HG02678 (cell line): ENCODE measurements around the gene NSUN7.
"Not testable (repeated sequence)": the region's sequence is repeated elsewhere in the genome, so short reads cannot be mapped to it uniquely, and the experiment has no call there.

Source experiments
- ATAC-seq: cut with Tn5 transposase; IDR thresholded peaks from one replicate; pipeline ENCODE4 v1.9.1; 2021; ENCODE audit warnings: mild to moderate bottlenecking, moderate library complexity; ENCODE audit not compliant: unreplicated experiment

The NSUN7 gene

DNA sequence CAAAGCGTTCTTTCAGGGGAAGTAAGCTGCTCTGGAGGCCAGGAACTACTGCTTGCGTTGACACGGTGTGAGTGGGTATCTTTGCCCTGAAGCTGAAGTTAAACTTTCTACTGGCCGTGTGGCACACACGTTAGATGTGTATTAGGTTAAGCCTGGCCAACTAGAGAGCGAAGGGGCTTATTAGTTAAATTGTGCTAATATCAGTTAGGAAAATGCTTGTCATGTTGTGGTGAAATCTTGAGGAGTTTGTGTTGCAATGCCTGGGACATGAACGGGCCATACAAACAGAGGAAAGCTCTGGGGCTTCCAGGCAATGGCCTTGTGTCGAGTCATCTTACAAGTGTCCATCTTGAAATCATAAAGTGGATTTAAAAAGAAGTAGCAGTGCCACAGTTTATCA, 62.6 kb downstream of the NSUN7 start:
- no peak for ATAC-seq

GRCh38 chr4:40812856-40813255, 63.1 kb downstream of the NSUN7 start:
- no peak for ATAC-seq

- not testable (repeated sequence) for ATAC-seq
Observed at GRCh38 chr4:40817157-40817556, 67.4 kb downstream of the NSUN7 start.

- no peak for ATAC-seq
Observed at GRCh38 chr4:40820101-40820500, 70.3 kb downstream of the NSUN7 start.

DNA sequence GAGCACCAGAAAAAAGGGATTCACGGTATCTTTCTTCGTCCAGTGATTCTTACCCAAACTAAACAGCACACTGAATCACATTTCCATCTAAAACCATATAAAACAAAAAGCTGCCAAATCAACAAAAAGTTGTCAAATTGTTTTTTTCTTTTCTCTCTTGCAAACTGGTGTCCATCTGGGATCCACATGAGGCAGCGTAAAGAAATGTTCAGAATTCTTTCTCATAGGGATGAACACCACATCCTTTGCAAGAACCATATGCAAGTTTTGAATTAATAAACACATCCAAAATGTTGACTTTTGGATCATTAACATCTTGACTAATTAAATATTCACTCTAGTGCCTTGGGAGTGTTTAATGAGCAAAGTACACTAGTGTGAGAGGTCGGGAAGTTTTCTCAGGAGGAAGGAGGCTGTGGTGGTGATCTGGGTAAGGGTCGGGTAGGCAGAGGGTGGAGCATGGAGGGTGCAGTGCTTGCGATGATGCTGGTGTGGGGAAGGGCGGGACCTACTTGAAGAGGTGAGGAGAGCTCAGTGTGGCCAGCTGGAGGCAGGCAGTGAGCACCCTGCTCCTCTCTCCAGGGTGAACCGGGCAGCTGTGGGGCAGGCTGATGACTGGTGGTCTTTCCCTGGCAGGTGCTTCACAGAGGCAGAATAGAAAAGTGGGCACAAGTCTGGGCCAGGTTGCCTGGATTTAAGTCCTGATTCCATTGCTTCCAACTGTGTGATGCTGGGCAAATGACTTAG, 72.8 kb downstream of the NSUN7 start:
- ATAC-seq, result no peak

DNA sequence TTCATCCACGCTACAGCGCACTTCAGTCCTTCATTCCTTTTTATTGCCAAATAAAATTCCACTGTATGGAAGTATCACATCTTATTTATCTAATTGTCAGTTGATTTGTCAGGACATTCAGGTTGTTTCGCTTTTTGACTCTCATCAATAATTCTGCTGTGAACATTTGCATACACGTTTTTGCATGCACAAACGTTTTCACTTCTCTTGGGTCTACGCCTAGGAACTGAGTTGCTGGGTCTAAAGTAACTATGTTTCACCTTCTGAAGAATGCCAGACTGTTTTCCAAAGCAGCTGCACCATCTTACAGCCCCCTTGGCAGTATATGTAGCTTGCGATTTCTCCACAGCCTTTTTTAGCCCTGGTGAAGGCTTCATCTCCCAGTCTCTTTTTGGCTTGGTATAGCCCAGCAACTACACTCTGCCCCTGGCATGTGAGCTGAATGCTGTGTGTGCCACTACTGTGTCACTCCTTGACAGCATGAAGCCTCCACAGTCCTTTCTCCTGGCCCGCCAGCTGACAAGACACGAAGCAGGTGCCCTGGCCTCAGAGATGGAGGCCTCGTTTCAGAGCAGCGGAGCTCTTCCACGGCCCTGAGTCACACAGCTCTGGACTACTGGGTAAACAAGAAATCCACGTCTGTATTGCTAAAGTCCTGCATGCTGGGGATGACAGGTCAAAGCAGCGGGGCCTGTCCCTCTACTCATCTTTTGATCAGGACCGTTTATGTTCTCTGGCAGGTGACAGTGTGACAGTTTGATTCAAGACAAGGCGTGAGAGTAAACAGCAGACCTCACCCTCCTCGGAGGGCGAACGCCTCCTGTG, 75.5 kb downstream of the NSUN7 start:
- no peak for ATAC-seq

- ATAC-seq, result no peak
Observed at GRCh38 chr4:40826821-40827220, 77.1 kb downstream of the NSUN7 start.

- ATAC-seq, result no peak
Observed at GRCh38 chr4:40827758-40828157, 78.0 kb downstream of the NSUN7 start.

GRCh38 chr4:40828661-40829060, 78.9 kb downstream of the NSUN7 start:
- ATAC-seq, result no peak

DNA sequence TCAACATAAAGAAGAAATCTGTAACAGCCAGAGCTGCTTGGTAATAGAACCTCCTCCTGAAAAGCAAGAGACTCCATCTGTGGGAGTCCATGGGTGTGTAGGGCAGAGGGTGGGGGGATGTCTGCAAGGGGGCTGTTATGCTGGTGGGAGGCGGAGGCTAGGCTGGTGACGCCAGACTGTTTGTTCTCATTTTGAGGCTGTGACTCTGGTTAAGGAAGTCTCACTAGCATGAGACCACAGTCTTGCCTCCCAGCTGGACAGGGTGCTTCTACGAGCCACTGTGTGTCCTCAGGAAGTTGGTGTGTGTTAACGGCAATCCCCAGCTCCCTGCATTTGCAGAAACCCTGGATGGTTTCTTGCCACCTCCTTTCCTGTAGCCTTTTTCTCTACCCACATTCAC, 79.8 kb downstream of the NSUN7 start:
- ATAC-seq, result no peak

DNA sequence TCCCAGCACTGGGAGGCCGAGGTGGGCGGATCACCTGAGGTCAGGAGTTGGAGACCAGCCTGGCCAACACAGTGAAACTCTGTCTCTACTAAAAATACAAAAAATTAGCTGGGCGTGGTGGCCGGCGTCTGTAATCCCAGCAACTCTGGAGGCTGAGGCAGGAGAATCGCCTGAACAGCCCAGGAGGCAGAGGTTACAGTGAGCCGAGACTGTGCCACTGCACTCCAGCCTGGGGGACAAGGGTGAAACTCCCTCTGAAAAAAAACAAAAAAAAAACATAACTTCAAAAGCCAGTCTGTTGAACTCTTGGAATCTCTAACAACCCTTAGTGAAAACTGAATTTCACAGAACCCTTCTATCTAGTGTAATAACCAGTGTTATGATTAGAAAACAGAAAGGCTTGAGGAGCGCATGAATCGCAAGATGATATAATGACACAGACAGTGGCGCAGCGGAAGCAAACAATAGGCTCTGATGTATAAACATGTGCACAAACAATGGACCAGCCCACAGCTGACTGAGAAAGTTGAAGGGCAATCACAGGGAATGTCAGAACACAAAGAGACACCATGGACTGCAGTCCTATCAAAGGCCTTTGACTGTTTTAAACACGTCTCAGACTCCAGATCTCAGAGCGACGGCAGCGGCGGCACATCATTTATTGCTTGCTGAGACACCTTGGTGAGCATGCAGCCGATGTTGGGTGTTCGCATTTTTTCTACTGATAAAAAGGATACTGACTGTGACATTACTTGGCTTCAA, 81.6 kb downstream of the NSUN7 start:
- no peak for ATAC-seq

DNA sequence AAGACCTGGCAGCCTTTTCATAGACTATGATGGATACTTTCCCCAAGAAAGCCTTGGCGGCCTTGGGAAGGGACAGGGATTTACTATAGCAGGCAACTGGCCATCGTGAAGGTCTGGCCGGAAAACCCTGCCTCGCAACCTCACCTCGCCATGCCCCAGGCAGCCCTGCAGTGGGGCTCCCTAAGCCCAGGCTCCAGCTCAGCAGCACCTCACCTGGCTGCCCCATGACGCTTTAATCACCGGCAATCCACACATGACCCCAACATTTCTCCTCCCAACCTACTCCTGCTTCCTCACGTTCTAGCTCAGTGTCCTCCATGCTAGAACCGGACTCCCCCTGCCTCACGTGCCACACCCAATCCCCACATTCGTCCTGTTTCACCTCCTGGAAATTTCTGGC, 82.4 kb downstream of the NSUN7 start:
- no peak for ATAC-seq

DNA sequence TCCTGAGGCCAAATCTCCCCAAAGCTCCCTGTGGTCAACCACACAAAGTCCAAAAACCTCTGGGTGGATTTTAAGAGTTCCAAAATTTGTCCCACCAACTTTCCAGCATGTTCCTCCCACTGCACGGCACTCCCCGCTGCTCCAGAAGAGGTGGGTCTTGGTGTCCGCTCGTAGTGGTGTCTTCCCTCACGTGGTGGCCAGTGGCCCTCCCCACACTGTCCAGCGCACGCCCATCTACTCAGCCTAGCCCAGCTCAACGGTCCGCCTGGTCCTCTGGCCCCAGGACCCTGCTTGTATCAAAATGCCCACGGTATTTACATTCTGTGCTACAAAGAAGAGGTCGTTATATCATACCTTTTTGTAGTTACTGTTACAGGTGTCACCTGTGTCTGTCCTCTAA, 83.5 kb downstream of the NSUN7 start:
- ATAC-seq, result no peak

DNA sequence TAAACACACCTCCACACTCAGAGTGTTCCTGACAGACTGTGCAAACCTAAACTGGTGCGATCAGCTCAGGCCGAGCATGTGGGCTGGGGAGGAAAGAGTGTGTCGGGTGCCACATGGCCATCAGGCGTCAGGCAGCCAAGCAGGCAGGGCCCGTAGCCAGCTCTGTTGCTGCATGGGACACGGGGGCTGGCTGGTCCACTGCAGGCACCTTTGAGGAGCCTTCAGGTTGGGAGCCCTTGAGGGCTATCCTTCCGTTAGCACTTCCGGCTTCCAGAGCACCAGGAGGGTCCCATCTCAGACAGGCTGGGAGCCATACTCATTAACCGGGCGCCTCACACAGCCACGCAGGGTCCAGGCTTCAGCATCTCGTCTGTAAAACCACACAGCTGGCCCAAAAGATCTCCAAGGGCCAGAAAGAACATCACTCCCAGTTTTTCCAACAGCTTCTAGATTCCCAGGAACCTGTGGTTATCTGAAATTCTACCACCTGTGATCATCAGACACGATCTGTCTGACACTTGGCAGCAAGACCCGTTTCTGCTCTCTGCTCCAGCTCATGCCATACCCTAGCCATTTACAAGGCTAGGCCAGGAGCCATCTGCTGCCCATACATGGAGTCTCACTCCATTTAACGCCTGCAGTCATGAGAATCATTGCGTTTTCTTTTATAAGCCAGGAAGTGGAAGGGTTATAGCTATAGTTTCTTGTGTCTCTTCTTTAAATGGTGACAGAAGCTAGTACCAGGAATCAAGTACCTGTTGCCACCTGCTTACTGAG, 87.5 kb downstream of the NSUN7 start:
- ATAC-seq, result no peak

GRCh38 chr4:40838742-40839141, 89.0 kb downstream of the NSUN7 start:
- ATAC-seq, result no peak

- ATAC-seq, result peak; percentile 47
Observed at GRCh38 chr4:40840255-40840984, 90.7 kb downstream of the NSUN7 start.

DNA sequence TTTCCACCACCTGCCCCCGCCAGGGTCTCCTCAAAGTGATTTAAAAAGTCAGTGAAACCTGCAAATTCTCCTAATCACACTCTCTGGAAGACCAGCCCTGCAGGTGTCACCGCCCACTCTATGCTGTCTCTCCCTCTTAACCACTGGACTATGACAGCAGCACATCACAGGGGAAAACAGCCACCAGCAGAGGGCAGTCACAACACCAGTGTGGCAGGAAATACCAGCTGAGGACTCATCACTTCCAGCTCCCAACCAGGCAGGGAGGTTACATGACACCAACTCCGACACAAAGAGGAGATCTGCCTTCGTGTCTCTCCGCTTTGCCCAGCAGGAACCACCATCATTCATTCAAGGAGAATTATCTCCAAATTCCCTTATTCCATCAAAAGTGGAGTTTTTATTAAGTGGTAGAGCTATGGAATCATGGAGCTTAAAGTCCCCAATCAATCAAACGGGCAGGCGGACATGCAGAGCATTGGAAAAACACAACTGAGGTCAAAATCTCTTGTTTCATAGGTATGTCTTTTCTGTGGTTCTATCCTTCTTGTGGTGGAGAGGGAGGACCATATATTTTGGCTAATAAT, 91.3 kb downstream of the NSUN7 start:
- peak; percentile 73 for ATAC-seq

GRCh38 chr4:40842318-40842717, 92.6 kb downstream of the NSUN7 start:
- ATAC-seq, result no peak

DNA sequence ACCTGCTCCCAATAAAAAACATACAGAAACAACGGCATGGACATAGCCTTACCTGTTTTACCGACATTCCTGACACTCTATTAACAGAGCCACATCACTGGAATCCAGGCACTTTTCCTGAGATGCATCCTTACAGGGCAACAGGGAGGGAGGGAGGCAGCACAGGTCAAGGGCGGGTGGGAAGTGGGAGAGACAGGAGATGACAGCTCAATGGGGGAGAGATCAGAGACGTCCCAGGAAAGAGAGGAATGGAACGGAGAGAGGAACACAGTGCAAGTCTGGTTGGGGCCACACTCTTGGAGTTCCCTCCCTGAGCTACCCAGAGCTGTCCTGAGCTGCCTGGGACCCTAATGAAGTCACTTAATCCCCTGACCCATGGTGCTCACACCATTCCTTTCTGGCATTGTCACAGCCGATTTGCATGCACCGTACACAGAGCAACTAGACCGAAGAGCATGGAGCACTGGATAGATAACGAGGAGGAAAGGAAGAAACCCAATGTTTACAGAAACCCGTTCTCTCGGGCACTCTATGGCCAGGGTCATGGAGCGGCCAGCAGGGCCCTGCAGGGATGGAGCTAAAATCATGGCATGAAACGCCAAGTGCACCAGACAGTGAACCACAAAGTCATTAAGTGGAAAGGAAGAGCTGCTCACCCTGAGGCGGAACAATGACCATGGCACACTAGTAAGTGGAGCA, 93.1 kb downstream of the NSUN7 start:
- no peak for ATAC-seq
